ENCODE data around the gene FAM187B. TPM values are rescaled to one million over a fixed set of nuclear protein-coding genes. Genes with fewer than 3 reads are reported as not detected.
A peak's percentile ranks its signal among the peaks of the same experiment; 100 is the strongest.

The FAM187B gene
- total RNA-seq, 2 donors from 2014 or later: not detected

- no peak for TF ChIP-seq CTCF (conservative IDR thresholded peaks at IDR 0.05)
- no peaks in the 10 kb centered on the region for H3K27me3 ChIP-seq (ENCODE audit: control insufficient read depth, insufficient read depth, low read length, poor library complexity, severe bottlenecking)
- Mint-ChIP-seq H3K4me3 (no peak overlapping the region), H3K9me3 (peaks cover 7% of the 10 kb centered on the region), H3K27ac (no peak overlapping the region), H3K4me1 (no peaks in the 10 kb centered on the region), H3K27me3 (ENCODE audit: insufficient read depth) (peaks cover 6% of the 10 kb centered on the region), H3K36me3 (ENCODE audit: low read depth) (no peaks in the 10 kb centered on the region)
- DNase-seq: no peak
- peaks cover 3% of the 10 kb centered on the region for H3K4me1 ChIP-seq (ENCODE audit: control insufficient read depth, insufficient read depth, low read length)
- H3K9ac ChIP-seq (ENCODE audit: extremely low read depth, low read length, poor library complexity, severe bottlenecking): no peak overlapping the region
- 93 to 97% methylated on average over 5 of the region's 5 CpGs for WGBS, 2 experiments (ENCODE audit: insufficient coverage in 1 of 2, insufficient read length in 1 of 2)
- no peaks in the 10 kb centered on the region for H3K36me3 ChIP-seq (ENCODE audit: control insufficient read depth, insufficient read depth, low read length)
- H3K4me3 ChIP-seq (ENCODE audit: low read length): no peak overlapping the region
- no peaks in the 10 kb centered on the region for H3K9me3 ChIP-seq (ENCODE audit: control insufficient read depth, low read length)
- no peak overlapping the region for H3K27ac ChIP-seq (ENCODE audit: low read depth, low read length)
Measured at GRCh38 chr19:35226748-35227147, 1.8 kb downstream of the FAM187B start.

DNA sequence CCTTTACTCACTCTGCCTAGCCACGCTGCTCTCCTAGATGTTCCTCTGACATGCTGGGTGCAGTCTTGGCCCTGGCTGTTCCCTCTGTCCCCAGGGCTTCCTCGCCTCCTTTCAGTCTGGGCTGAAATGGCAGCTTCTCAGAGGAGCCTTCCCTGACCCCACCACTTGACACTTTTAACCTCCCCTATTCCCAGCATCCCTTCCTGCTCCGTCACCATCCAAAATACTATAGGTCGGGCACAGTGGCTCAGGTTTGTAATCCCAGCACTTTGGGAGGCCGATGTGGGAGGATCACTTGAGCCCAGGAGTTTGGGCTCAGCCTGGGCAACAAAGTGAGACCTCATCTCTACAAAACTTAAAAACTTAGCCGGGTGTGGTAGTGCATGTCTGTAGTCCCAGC lies 2.6 kb downstream of the FAM187B start:
- Mint-ChIP-seq H3K4me3 (no peak overlapping the region), H3K9me3 (peaks cover 7% of the 10 kb centered on the region), H3K36me3 (ENCODE audit: low read depth) (no peaks in the 10 kb centered on the region), H3K27me3 (ENCODE audit: insufficient read depth) (peaks cover 6% of the 10 kb centered on the region), H3K27ac (no peak overlapping the region), H3K4me1 (no peaks in the 10 kb centered on the region)
- Histone ChIP-seq H3K27me3 (ENCODE audit: control insufficient read depth, insufficient read depth, low read length, poor library complexity, severe bottlenecking) (no peaks in the 10 kb centered on the region), H3K36me3 (ENCODE audit: control insufficient read depth, insufficient read depth, low read length) (no peaks in the 10 kb centered on the region), H3K4me1 (ENCODE audit: control insufficient read depth, insufficient read depth, low read length) (peaks cover 3% of the 10 kb centered on the region), H3K27ac (ENCODE audit: low read depth, low read length) (no peak overlapping the region), H3K9me3 (ENCODE audit: control insufficient read depth, low read length) (peaks cover under 1% of the 10 kb centered on the region), H3K4me3 (ENCODE audit: low read length) (no peak overlapping the region), H3K9ac (ENCODE audit: extremely low read depth, low read length, poor library complexity, severe bottlenecking) (no peak overlapping the region)
- TF ChIP-seq CTCF (conservative IDR thresholded peaks at IDR 0.05): no peak
- WGBS, 2 experiments (ENCODE audit: insufficient coverage in 1 of 2, insufficient read length in 1 of 2): 86 to 93% methylated on average over 3 to 6 of the region's 6 CpGs
- no peak for DNase-seq

- no peaks in the 10 kb centered on the region for H3K4me1 ChIP-seq (ENCODE audit: control insufficient read depth, insufficient read depth, low read length)
- no peaks in the 10 kb centered on the region for H3K36me3 ChIP-seq (ENCODE audit: control insufficient read depth, insufficient read depth, low read length)
- Mint-ChIP-seq H3K4me3 (no peak overlapping the region), H3K27ac (no peak overlapping the region), H3K36me3 (ENCODE audit: low read depth) (no peaks in the 10 kb centered on the region), H3K4me1 (no peaks in the 10 kb centered on the region), H3K9me3 (peaks cover 13% of the 10 kb centered on the region), H3K27me3 (ENCODE audit: insufficient read depth) (peaks cover 6% of the 10 kb centered on the region)
- TF ChIP-seq CTCF (conservative IDR thresholded peaks at IDR 0.05): peak; percentile 51
- no peak overlapping the region for H3K27ac ChIP-seq (ENCODE audit: low read depth, low read length)
- WGBS, 2 experiments (ENCODE audit: insufficient coverage in 1 of 2, insufficient read length in 1 of 2): 86 to 90% methylated on average over 28 to 41 of the region's 41 CpGs
- H3K9me3 ChIP-seq (ENCODE audit: control insufficient read depth, low read length): peaks cover 6% of the 10 kb centered on the region
- no peaks in the 10 kb centered on the region for H3K27me3 ChIP-seq (ENCODE audit: control insufficient read depth, insufficient read depth, low read length, poor library complexity, severe bottlenecking)
- H3K9ac ChIP-seq (ENCODE audit: extremely low read depth, low read length, poor library complexity, severe bottlenecking): no peak overlapping the region
- peak; percentile 78 for DNase-seq
- H3K4me3 ChIP-seq (ENCODE audit: low read length): no peak overlapping the region
Measured at GRCh38 chr19:35224681-35225571, 3.6 kb downstream of the FAM187B start.
